Stomach (tissue), 4 donors: ENCODE measurements around the gene MCC.

Experiments
- CTCF ChIP-seq, 7 experiments: fragments of 450-650 bp in 4 of 7; fragments of 200-600 bp in 3 of 7; sonication (generic) in 3 of 7; IDR thresholded peaks; one replicate each; pipeline ENCODE4 v1.5.1; 2016 to 2019; ENCODE audit warnings: antibody characterized with exemption in 7 of 7, control low read depth in 2 of 7, mild to moderate bottlenecking in 1 of 7
- POLR2AphosphoS5 ChIP-seq, 3 donors: sonication (generic); formaldehyde crosslinking; IDR thresholded peaks; one replicate each; pipeline ENCODE4 v1.6.1; 2016; ENCODE audit warnings: antibody characterized with exemption in 3 of 3

DNA sequence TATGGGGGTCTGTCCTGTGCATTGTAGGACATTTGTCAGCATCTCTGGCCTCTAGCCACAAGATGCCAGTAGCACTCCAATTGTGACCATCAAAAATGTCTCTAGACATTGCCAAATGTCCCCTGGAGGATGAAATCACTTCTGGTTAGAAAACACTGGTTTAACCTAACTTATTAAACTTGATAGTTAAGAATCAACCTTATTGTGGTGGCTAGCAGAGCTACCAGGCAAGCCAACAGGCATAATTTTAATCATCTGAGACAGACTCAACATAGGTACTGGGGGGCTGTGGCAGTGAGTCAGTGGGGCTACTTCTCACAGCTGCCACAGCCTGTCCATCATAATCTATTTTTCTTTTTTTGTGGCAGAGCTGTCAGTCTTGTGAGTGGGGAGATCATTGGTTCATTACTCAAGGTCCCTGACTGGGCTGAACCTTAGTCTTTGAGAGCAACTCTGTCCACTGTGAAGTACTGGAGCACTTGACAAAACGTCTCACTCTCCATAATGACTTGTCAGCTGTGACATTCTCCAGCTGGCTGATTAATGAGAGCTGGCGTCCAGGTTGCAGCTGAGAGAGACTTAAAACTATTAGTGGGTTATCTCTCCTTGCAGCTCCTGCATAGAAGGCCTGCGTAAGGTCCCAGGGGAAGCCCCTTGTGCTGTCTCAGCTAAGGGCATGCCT is 403.7 kb downstream of the MCC start:
- TF ChIP-seq CTCF (IDR thresholded peaks at IDR 0.05) (no peak), POLR2AphosphoS5 (IDR thresholded peaks at IDR 0.05) (no peak)
